Pulmonary artery endothelial cell (primary cell): ENCODE data around the gene ZNF813. TPM values are rescaled to one million over a fixed set of nuclear protein-coding genes. Genes with fewer than 3 reads are reported as not detected.
"Not testable (repeated sequence)": the region's sequence is repeated elsewhere in the genome, so short reads cannot be mapped to it uniquely, and the experiment has no call there.

Experiments
- DNase-seq: peaks from one replicate; pipeline ENCODE4 v3.0.0-alpha.2; 2011; ENCODE audit warnings: low read depth, low spot score
- total RNA-seq: library from RNA; depleted of rRNA; stranded (reverse); fragments of >200 nt; gene quantifications from 2 replicates; pipeline ENCODE4 v1.2.3, GENCODE V29; 2014

Gene ZNF813
- total RNA-seq = 3.0 and 7.4 TPM in 2 replicates

DNA sequence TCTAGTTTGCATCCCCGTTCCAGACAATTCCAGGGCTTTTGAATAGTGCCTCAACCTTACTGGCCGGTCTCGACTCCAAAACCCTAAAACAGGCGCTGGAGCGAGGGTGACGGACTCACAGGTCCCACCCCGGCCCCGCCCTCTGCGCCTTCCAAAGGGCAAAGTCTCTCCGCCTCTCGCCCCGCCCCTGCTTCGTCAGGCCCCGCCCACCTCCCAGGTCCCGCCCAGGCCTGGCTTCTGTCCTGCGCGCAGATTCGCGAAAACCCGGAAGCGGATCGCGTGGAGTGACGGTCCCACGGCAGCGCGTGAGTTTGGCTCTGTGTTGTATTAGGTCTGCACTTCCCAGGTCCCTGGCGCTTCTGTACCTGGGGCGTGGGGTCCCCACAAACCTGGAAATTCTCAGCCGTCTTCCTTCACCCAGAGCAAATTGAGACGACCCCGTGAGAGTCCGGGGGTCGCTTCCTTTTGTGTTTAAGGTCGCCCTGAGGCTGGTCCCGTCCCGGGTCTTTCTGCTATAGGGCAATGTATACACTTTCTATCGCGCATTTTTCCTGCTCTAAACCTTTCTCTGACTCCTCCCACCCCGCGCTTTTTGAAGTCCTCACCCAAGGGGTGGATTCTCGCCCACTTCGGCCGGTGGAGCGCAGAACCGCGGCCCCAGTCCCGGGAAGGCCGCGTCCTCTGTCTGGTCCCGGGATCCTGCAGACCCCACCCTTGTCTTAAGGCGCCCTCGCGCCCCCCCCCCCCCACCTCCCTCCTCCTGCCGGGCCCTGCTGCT, at the start of gene ZNF813:
ZNF813 (plus strand) TSS at position 249 of the 778 bp plus-strand sequence. CDS start 16,090 bp downstream, outside the sequence.
- DNase-seq = peak; percentile 46

DNA sequence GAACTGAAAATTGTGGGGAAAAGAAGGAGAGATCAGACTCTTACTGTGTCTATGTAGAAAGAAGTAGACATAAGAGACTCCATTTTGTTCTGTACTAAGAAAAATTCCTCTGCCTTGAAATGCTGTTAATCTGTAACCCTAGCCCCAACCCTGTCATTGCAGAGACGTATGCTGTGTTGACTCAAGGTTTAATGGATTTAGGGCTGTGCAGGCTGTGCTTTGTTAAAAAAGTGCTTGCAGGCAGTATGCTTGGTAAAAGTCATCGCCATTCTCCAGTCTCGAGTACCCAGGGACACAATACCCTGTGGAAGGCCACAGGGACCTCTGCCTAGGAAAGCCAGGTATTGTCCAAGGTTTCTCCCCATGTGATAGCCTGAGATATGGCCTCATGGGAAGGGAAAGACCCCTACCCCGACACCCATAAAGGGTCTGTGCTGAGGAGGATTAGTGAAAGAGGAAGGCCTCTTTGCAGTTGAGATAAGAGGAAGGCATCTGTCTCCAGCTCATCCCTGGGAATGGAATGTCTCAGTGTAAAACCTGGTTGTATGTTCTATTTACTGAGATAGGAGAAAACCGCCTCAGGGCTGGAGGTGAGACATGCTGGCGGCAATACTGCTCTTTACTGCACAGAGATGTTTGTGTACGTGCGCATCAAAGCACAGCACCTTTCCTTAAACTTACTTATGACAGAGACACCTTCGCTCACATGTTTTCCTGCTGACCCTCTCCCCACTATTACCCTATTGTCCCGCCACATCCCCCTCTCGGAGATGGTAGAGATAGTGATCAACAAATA, 46.8 kb upstream of the ZNF813 start:
- not testable (repeated sequence) for DNase-seq

DNA sequence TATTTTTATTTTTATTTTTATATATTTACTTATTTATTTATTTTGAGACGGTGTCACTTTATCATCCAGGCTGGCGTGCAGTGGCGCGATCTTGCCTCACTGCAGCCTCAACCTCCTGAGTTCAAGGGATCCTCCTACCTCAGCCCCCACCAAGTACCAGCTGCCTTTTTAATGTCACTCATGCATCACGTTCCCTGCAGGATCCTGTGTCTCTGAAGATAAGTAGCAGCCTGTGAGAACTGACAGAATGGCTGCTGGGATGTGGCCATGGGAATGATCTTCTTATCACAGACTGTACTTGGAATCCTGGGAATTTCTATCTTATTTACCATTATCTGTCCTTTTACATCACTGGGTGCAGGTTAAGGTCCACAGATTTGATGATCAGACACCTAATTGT, 45.0 kb upstream of the ZNF813 start:
- no peak for DNase-seq

DNA sequence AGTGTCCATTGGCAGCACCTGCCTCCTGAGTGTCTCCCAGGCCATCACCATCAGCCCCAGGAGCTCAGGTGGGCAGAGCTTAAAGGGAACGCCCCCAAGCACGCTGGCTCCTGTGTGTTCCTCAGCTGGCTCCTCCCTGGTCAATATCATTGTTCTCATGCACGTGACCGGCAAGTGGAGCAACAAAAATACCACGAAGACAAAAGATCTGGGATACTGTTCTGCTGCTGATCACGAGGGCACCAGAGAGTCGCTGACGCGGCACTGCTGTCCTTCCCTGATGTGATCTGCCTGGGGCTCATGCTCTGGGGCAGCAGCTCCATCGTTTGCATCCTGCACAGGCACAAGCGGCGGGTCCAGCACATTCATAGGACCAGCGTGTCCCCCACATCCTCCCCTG, 44.5 kb upstream of the ZNF813 start:
- not testable (repeated sequence) for DNase-seq

DNA sequence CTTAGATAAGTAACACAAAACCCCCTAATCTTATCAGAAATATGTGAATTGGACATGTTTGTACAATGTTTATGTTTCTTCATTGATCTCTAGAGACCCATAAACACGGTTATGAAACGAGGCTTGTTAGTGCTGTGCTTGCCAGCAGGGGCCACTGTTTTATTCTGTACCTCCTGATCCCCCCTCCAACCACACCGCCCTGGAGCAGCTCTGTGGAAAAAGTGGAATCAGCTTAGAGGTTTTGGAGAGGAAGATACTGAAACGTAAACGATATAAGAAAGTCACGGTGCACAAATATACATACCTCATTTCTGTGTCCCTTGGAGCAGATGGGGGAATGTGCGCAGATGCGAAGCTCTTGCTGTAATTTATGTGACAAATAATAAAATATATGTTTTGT, 43.9 kb upstream of the ZNF813 start:
- not testable (repeated sequence) for DNase-seq

DNA sequence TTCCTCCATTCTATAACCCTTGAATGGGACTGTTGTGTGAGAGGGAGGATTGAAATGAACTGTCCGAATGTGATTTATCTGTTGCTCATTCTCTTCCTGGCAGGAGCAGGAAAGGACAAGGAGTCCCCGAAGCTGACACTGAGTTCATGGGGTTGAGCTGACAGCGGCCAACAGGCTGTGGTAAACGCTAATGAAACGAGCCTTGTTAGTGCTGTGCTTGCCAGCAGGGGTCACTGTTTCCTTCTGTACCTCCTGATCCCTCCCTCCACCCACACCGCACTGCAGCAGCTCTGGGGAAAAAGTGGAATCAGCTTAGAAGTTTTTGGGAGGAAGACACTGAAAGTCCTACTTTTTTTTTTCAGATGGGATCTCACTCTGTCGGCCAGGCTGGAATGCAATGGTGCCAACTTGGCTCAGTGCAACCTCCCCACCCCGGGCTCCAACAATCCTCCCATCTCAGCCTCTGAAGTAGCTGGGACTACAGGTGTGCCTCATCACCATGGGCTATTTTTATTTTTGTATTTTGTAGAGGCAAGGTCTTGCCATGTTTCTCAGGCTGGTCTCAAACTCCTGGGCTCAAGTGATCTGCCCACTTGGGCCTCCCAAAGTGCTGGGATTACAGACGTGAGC, 42.5 kb upstream of the ZNF813 start:
- DNase-seq = peak; percentile 43

DNA sequence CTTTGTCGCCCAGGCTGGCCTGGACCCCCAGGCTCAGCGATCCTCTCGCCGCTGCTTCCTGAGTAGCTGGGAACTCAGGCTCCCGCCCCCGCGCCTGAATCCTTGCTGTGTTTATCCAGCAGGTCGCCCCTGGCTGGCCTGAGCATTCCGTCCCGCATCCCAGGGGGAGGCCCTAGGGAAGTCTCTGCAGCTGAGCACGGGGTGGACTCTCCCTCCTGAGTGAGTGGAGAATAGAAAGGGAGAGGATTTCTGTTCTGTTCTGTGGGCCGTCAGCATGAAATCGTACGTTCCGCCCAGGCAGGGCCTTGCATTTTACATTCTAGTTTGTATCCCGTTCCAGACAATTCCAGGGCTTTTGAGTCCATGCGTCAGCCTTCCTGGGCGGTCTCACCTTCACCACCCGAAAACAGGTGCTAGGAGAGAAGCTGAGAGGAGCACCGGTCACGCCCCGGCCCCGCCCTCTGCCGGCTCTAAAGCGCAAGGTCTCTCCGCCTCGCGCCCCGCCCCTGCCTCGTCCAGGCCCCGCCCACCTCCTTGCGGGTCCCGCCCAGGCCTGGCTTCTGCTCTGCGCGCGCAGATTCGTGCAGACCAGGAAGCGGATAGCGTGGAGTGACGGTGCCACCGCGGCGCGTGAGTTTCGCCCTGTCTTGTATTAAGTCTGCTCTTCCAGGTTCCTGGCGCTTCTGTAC, 36.0 kb upstream of the ZNF813 start, which contains the start of gene ZNF761:
ZNF761 (plus strand) TSS at position 586 of the 689 bp plus-strand sequence. CDS start 15,285 bp downstream, outside the sequence.
- peak; percentile 59 for DNase-seq

DNA sequence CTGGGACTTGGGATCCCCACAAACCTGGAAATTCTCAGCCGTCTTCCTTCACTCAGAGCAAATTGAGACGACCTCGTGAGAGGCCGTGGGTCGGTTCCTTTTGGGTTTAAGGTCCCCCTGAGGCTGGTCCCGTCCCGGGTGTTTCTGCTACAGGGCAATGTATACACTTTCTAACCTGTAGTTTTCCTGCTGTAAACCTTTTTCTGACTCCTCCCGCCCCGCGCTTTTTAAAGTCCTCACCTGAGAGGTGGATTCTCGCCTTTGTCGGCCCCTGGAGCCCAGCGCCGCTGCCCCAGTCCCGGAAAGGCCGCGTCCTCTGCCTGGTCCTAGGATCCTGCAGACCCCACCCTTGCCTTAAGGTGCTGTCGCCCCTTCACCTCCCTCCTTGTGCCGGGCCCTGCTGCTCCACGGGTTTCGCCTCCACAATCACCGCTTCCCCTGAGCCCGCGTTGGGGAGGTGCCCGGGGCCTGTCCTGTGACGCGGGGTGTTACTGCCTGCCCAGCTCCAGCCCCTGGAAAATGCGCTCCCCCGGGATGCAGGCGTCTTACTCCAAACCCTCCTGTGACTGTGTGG, 35.4 kb upstream of the ZNF813 start:
- no peak for DNase-seq

DNA sequence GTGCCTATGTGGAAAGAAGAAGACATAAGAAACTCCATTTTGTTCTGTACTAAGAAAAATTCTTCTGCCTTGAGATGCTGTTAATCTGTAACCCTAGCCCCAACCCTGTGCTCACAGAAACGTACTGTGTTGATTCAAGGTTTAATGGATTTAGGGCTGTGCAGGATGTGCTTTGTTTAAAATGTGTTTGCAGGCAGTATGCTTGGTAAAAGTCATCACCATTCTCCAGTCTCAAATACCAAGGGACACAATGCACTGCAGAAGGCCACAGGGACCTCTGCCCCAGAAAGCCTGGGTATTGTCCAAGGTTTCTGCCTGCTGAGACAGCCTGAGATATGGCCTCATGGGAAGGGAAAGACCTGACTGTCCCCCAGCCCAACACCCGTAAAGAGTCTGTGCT, 23.7 kb upstream of the ZNF813 start:
- not testable (repeated sequence) for DNase-seq

DNA sequence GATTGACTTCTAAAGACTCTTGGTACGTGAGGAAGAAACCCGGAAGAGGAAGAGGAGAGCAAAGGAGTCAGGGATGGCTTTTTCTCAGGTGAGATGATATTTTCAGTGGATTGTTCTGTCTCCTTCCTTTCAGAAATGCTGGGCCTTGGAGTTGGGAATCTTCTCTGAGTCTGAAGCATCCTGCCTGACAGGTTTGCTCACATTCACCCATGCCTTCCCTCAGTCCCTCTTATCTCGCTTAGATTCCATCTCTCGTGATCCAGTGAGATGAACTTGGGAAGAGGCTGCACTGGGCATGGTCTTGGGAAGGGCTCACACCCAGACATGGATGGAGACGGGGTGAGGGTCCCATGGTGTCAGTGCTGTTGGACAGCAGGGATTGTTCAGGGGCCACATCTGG, 20.3 kb upstream of the ZNF813 start:
- DNase-seq = not testable (repeated sequence)

DNA sequence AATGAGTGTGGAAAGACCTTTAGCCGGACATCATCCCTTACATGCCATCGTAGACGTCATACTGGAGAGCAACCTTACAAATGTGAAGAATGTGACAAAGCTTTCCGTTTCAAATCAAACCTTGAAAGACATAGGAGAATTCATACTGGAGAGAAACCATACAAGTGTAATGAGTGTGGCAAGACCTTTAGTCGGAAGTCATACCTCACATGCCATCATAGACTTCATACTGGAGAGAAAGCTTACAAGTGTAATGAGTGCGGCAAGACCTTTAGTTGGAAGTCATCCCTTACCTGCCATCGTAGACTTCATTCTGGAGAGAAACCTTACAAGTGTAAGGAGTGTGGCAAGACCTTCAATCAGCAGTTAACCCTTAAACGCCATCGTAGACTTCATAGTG, 11.7 kb upstream of the ZNF813 start:
- no peak for DNase-seq

DNA sequence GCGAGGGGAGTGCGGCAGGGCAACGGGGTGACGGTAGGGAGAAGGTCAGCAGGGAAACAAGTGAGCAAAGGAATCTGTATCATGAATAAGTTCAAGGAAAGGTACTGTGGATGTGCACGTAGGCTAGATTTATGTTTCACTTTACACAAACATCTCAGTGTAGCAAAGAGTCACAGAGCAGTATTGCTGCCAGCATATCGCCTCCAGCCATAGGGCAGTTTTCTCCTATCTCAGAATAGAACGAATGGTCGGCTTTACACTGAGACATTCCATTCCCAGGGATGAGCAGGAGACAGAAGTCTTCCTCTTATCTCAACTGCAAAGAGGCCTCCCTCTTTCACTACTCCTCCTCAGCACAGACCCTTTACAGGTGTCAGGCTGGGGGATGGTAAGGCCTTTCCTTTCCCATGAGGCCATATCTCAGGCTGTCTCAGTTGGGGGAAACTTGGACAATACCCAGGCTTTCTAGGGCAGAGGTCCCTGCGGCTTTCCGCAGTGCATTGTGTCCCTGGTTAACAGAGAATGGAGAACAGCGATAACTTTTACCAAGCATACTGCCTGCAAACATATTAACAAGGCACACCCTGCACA, 7.3 kb upstream of the ZNF813 start:
- not testable (repeated sequence) for DNase-seq

DNA sequence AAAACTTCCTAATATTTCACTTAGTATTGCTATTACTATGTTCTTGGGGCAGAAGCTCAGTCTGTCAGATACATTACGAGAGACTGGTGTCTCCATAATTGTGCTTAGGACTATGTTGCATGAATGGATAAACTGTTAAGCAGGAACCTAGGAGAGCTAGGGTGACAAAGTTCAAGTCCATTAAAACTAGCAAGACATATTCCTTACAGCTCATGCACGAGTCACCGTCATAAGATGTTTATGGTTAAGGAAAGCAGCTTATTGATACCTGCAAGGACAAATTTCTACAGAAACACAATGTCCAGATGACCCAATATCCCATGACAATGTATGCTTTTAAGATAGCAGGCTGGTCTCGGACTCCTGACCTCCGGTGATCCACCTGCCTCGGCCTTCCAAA, 5.7 kb upstream of the ZNF813 start:
- DNase-seq = no peak

DNA sequence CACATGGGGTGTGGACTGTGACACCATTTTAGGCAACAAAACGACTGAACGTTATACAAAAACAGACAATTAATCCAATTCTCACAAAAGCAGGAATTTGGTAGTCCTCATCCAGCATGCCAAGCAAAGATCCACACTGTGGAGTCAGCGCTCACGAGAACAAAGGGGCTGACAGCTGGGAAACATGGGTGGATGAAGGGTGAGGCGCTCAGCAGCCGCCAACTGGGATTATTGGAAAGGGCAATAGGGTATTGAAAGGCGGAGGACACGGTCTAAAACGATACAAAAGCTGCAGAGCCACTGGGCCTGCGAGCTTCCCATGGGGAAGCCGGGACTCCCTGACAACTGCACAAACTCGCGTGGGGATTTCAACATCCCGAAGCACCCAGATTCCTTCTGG, 4.7 kb upstream of the ZNF813 start:
- DNase-seq = no peak

DNA sequence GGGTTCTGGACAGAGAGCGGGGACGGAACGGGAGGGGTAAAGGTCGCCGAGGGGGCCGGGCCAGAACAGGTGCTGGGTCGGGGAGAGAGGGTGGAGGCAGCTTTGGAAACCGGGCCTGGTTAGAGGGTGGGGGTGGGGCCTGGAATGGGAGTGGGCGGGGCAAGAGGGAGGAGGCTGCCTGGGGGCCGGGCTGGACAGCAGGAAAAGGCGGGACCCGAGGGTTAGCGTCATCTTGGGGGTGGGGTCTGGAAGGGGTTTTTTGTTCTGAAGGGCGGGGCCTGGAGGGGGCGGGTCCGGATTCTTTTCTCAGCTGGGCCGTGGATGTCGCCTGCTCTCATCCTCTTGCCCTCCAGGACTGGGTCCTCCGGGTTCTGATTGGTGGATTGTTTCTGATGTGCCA, 4.3 kb upstream of the ZNF813 start:
- no peak for DNase-seq

DNA sequence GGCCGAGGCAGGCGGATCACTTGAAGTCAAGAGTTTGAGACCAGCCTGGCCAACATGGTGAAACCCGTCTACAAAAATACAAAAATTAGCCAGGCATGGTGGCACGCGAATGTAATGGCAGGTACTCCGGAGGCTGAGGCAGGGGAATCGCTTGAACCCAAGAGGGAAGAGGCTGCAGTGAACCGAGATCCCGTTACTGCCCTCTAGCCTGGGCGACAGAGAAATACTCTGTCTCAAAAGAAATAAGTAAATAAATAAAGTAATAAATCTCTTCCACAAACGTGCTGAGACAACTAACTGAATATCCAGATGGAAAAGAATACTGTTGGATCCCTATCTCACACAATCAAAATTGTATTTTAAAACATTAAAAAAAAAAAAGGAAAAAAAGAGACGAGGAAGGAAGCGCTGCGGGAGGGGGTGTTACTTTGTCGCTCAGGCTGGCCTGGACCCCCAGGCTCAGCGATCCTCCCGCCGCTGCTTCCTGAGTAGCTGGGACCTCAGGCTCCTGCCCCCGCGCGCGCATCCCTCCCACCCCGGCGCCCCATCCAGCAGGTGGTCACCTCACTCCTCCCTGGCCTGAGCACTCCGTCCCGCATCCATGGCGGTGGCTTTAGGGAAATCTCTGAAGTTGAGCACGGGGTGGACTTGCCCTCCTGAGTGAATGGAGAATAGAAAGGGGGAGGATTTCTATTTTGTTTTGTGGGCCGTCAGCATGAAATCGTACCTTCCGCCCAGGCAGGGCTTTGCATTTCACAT, 628 bp upstream of the ZNF813 start:
- DNase-seq = no peak

DNA sequence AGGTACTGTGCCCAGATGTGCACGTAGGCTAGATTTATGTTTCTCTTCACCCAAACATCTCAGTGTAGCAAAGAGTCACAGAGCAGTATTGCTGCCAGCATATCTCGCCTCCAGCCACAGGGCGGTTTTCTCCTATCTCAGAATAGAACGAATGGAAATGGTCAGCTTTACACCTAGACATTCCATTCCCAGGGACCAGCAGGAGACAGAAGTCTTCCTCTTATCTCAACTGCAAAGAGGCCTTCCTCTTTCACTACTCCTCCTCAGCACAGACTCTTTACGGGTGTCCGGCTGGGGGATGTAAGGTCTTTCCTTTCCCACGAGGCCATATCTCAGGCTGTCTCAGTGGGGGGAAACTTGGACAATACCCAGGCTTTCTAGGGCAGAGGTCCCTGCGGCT, 1.1 kb downstream of the ZNF813 start:
- not testable (repeated sequence) for DNase-seq

DNA sequence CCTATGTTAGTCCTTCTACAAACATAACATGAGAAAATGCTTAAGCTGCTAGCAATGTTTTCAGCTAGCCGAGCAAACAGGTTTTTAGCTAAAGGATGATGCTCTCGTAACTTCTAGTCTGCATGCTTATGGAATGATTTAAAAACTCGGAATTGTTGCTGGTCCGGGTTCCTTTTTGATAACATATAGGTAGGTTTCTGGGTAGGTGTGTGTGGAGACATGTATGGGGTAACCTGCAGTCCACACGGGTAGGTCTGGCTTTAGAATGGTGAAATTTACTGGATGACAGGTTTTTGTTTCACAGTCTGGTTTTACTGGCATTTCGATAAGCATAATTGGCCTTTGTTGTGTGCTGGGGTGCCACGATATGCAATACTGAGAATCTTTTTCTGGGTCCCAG, 4.4 kb downstream of the ZNF813 start:
- no peak for DNase-seq

DNA sequence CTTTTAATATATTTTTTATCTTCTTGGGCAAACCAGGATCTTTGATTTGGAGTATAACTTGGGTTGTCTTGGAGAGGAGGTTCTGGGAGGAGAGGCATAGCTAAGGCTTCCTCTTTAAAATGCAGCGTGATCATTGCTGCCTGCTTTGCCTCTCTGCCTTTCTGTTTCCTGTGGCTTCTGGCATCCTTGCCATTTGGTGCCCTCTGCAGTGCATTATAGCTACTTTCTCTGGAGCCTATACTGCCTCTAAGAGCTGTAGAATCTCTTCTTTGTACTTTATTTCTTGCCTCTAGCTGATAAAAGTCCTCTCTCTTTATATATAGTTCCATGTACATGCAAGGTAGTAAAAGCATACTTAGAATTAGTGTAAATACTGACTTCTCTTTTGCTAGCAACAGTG, 7.3 kb downstream of the ZNF813 start:
- not testable (repeated sequence) for DNase-seq

DNA sequence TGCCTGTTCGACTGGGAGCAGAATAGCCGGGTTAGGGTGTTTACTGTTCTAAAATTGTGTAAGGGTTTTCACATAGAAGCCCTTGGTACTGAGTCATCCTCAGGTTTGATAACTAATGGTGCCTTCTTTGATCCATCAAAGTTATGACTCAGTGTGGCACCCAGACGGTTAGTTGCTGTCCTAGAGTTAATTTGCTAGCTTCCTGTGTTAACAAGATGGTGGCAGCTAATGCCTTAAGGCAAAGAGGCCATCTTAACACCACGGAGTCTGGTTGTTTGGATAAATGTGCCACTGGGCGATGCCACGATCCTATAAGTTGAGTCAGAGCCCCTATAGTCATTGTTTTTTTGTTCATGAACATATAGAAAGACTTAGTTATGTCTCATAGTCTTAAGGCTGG, 7.9 kb downstream of the ZNF813 start:
- not testable (repeated sequence) for DNase-seq
